Sigmoid colon (tissue), 7 donors: ENCODE data around the gene ALDH3A1. TPM values are rescaled to one million over a fixed set of nuclear protein-coding genes. Genes with fewer than 3 reads are reported as not detected.

Source experiments
- DNase-seq: peaks from one replicate; pipeline ENCODE4 v3.0.0-alpha.2; 2019
- H3K27ac ChIP-seq, 4 donors: fragments of 200-600 bp; sonication (generic); one replicate each; pipeline ENCODE4 v1.5.1; 2016 to 2019; ENCODE audit warnings: mild to moderate bottlenecking in 1 of 4
- H3K27me3 ChIP-seq, 3 donors: fragments of 200-600 bp; sonication (generic); one replicate each; pipeline ENCODE4 v1.5.1; 2019; ENCODE audit warnings: mild to moderate bottlenecking in 1 of 3
- H3K36me3 ChIP-seq, 4 donors: fragments of 200-600 bp; sonication (generic); one replicate each; pipeline ENCODE4 v1.5.1; 2016 to 2019
- H3K4me1 ChIP-seq, 4 donors: fragments of 200-600 bp; sonication (generic); one replicate each; pipeline ENCODE4 v1.5.1; 2017 to 2019
- H3K4me3 ChIP-seq, 4 donors: fragments of 200-600 bp; sonication (generic); one replicate each; pipeline ENCODE4 v1.5.1; 2017 to 2019; ENCODE audit warnings: mild to moderate bottlenecking in 2 of 4, moderate library complexity in 1 of 4
- H3K9me3 ChIP-seq, 4 donors: fragments of 200-600 bp in 3 of 4; sonication (generic) in 3 of 4; one replicate each; pipeline versions ENCODE4 v1.5.1 to v1.6.1; 2013 to 2019
- CTCF ChIP-seq, 4 experiments: fragments of 450-650 bp in 3 of 4; fragments of 200-600 bp in 1 of 4; IDR thresholded peaks; one replicate each; pipeline ENCODE4 v1.5.1; 2016 to 2019; ENCODE audit warnings: antibody characterized with exemption in 4 of 4, mild to moderate bottlenecking in 3 of 4, moderate library complexity in 2 of 4
- EP300 ChIP-seq, 4 donors: sonication (generic); formaldehyde crosslinking; IDR thresholded peaks; one replicate each; pipeline ENCODE4 v1.6.1; 2017; ENCODE audit warnings: antibody characterized with exemption in 4 of 4
- POLR2A ChIP-seq, 2 donors: fragments of 450-650 bp; IDR thresholded peaks; one replicate each; pipeline ENCODE4 v1.6.1; 2016; ENCODE audit warnings: antibody characterized with exemption in 2 of 2, mild to moderate bottlenecking in 2 of 2, moderate library complexity in 2 of 2
- POLR2AphosphoS5 ChIP-seq, 4 donors: sonication (generic); formaldehyde crosslinking; IDR thresholded peaks; one replicate each; pipeline ENCODE4 v1.6.1; 2017; ENCODE audit warnings: antibody characterized with exemption in 4 of 4
- WGBS, 2 donors: extraction: QIAGEN DNeasy Blood & Tissue Kit; methylation state at CpG; one replicate each; pipeline ENCODE4 v1.1.7; 2013; 5-methylcytosine and 5-hydroxymethylcytosine counted together
- intact Hi-C: fragments of 100-400 bp; cut with DNase I; formaldehyde crosslinking; loops from one replicate; pipeline ENCODE4 v1.15.1; 2023
- polyA plus RNA-seq, 3 donors: library from polyadenylated mRNA; stranded (reverse); fragments of 200-250 nt; gene quantifications; one replicate each; pipeline ENCODE4 v1.2.3, GENCODE V29; 2013
- total RNA-seq, 4 donors: library from RNA; depleted of rRNA; stranded (reverse); fragments of >200 nt; gene quantifications; one replicate each; pipeline ENCODE4 v1.1.0, GENCODE V29; 2016
- donor health status: healthy with polysubstance abuse.
- donor health status: Bipolar disorder and iron deficiency.
- donor health status: healthy.

Gene ALDH3A1
- total and polyA plus RNA-seq, 7 donors: 0.16 to 6.0 (median 1.1) TPM

- WGBS, 2 donors: 90 to 92% methylated on average over 6 of the region's 6 CpGs
- H3K36me3 ChIP-seq: no peaks in the 10 kb centered on the region
- no peak overlapping the region for H3K4me3 ChIP-seq
- no peak for TF ChIP-seq EP300 (IDR thresholded peaks at IDR 0.05)
- TF ChIP-seq POLR2AphosphoS5 (IDR thresholded peaks at IDR 0.05): no peak
- no peak for TF ChIP-seq POLR2A (IDR thresholded peaks at IDR 0.05)
- TF ChIP-seq CTCF (IDR thresholded peaks at IDR 0.05): no peak
- H3K27me3 ChIP-seq: no peaks in the 10 kb centered on the region
- H3K9me3 ChIP-seq: no peaks in the 10 kb centered on the region
- H3K4me1 ChIP-seq: peaks cover 0 to 10% (median 2%) of the 10 kb centered on the region in 4 donors
- H3K27ac ChIP-seq: no peak overlapping the region
- no peak for DNase-seq
- intact Hi-C loops: no loop called here
These were observed 39.5 kb downstream of the ALDH3A1 start for GRCh38 chr17:19708431-19709175.

DNA sequence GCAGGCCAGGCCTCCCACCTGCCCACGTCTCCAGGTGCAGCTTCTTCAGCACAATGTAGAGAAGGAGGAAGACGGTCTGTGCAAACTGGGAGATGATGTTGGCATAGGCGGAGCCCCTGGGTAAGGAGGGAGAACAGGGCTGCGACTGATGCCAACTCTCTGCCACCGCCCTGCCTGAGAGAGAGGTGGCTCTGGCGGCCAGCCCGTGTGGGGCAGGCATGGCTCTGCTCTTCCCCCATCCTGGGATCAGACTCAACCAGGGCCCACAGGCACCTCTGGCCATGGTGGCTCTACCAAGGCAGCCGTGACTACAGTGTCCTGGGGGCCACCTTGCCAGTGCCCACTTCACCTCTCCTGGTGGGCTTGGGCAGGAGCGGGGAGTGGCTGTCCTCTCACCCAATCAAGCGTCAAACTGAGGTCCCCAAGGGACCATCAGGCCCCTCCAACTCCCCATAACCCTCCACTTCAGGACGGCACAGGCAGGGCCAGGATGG, 40.3 kb downstream of the ALDH3A1 start:
- no peak for DNase-seq
- Histone ChIP-seq H3K27ac (no peak overlapping the region), H3K27me3 (no peaks in the 10 kb centered on the region), H3K9me3 (no peaks in the 10 kb centered on the region), H3K4me3 (no peak overlapping the region), H3K36me3 (no peaks in the 10 kb centered on the region), H3K4me1 (peaks cover 0 to 12% (median 2%) of the 10 kb centered on the region in 4 donors)
- TF ChIP-seq POLR2AphosphoS5 (IDR thresholded peaks at IDR 0.05): no peak
- 44 to 82% methylated on average over 11 of the region's 11 CpGs for WGBS, 2 donors
- intact Hi-C loops: no loop called here

DNA sequence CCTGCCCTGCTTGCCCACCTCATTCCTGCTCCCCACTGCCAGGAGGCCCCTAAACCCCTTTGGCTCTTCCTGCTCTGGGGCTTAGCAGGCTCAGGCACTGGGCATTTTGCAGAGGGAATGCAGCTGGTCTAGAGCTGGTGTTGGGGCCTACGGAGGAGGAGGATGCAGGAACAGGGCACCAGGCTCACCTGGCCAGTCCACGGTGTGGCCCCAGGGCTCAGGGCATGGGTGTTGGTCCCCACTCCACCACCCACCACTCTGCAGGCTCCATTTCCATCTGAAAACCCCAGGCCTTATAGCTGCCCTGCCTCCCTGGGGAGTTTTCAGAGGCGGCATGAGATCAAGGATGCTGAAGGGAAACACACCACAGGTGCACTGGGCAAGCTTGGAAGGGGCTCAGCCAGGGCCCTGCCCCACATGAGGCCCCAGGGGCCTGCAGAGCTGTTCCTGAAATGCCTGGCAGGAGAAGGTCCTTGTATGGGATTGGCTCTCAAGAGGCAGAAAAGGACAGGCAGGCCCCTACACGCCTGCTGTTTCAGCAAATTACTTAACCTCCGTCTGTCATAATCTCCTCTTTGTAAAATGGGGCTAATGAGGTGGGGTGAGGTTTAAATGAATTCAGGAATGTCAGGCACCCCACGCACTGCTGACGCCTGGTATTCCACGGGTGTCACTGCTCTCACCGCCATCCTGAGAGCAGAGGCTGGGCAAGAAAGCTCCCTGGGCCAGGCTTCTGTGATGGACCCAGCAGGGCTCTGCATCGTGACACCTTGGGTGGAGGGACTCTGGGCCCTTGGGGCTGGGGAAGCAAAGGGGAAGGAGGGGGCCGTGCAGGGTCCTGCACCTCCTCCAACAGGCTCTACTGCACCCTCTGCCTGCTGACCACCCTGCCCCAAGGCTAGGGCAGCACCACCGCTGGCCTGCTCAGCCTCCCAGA, 41.0 kb downstream of the ALDH3A1 start:
- intact Hi-C loops: no loop called here
- TF ChIP-seq CTCF (IDR thresholded peaks at IDR 0.05): no peak
- DNase-seq: no peak
- Histone ChIP-seq H3K4me1 (peaks cover 0 to 12% (median 2%) of the 10 kb centered on the region in 4 donors), H3K27me3 (no peaks in the 10 kb centered on the region), H3K4me3 (no peak overlapping the region), H3K36me3 (no peaks in the 10 kb centered on the region), H3K27ac (no peak overlapping the region), H3K9me3 (no peaks in the 10 kb centered on the region)
- WGBS, 2 donors: 87 to 91% methylated on average over 12 of the region's 12 CpGs

DNA sequence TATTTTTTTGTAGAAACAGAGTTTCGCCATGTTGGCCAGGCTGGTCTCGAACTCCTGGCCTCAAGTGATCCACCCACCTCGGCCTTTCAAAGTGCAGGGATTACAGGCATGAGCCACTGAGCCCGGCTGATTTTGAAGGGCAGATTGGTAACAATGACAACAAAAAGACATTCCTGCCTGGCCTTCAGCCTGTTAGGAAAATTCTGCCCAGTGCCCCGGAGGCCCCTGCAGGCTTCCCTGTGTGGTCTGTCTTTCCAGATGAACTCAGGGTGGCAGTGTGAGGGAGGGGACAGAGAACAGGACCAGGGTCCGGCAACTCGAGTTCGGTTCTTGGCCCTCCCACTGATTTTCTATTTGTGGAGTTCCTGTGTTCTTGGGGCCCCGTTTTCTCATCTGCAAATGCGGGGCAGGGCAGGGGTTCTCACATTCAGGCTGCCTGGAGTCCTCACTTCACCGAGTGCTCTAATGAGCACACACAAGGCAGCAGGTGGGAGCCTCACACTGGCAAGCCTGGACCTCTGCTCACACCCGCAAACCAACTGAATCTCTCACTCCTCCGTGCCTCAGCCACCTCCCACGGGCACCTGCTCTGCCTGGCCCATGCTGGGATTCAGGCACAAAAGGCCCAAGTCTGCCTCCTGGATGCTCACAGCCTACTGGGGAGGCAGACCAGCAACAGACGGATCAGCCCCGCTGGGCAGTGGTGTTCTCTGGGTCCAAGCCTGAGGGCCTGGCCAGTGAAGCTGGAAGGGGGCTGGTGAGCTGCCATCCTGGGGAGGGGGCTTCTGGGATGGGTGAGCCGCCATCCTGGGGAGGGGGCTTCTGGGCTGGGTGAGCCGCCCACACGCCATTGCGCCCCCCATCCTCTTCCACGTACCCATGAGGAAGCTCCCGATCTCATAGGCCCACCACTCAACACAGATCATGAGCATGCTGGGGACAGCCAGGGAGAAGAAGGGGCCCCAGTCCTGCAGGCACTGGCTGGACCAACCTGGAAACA, 42.0 kb downstream of the ALDH3A1 start:
- no peaks in the 10 kb centered on the region for H3K9me3 ChIP-seq
- 92% methylated on average over 22 of the region's 22 CpGs for WGBS, 2 donors
- H3K4me3 ChIP-seq: no peak overlapping the region
- H3K4me1 ChIP-seq: peaks cover 0 to 12% (median 2%) of the 10 kb centered on the region in 4 donors
- no peak overlapping the region for H3K27ac ChIP-seq
- DNase-seq: no peak
- intact Hi-C loops: no loop called here
- H3K27me3 ChIP-seq: no peaks in the 10 kb centered on the region
- TF ChIP-seq CTCF (IDR thresholded peaks at IDR 0.05) (no peak), EP300 (IDR thresholded peaks at IDR 0.05) (no peak), POLR2A (IDR thresholded peaks at IDR 0.05) (no peak), POLR2AphosphoS5 (IDR thresholded peaks at IDR 0.05) (no peak)
- H3K36me3 ChIP-seq: no peaks in the 10 kb centered on the region
